ENCODE measurements around the gene MSH3. TPM values are rescaled to one million over a fixed set of nuclear protein-coding genes. Genes with fewer than 3 reads are reported as not detected.

Gene MSH3
- 9.1 and 10.6 TPM in 2 replicates for total RNA-seq

DNA sequence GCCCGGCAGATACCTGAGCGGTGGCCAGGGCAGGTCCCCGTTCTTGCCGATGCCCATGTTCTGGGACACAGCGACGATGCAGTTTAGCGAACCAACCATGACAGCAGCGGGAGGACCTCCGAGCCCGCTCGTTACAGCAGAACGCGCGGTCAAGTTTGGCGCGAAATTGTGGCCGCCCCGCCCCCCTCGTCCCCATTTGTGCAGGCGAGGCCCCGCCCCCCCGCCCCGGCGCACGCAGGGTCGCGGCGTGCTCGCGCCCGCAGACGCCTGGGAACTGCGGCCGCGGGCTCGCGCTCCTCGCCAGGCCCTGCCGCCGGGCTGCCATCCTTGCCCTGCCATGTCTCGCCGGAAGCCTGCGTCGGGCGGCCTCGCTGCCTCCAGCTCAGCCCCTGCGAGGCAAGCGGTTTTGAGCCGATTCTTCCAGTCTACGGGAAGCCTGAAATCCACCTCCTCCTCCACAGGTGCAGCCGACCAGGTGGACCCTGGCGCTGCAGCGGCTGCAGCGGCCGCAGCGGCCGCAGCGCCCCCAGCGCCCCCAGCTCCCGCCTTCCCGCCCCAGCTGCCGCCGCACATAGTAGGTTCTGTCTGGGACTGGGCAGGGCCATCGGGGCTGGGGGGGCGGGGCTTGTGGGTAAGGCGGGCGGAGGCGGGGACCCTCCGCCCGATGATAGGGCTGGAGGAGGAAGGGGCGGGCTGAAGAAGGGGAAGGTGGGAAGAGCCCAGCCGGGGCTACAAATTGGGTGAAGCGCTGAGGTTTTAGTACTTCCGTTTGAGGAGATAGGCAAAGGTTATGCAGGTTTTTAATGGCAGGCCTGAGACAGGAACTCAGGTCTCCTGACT lies at the start of gene MSH3, which contains the start of gene DHFR:
TSS of gene MSH3 (plus strand) at position 262 of the 840 bp plus-strand sequence. CDS start at position 338, 76 bp downstream.
TSS of gene DHFR (minus strand) at position 593 of the 840 bp plus-strand sequence. CDS start at position 99, 494 bp downstream.

Other genes with a start within 250 kb of the MSH3 start
- 12.7 and 17.2 TPM in 2 replicates for gene ZFYVE16, start 246.6 kb upstream of the MSH3 start, total RNA-seq
- gene FAM151B, start 166.6 kb upstream of the MSH3 start, total RNA-seq = 0.16 and 0.89 TPM in 2 replicates
- 0.33 and 1.5 TPM in 2 replicates for gene ANKRD34B, start 84.4 kb upstream of the MSH3 start, total RNA-seq
- gene DHFR, start 331 bp downstream of the MSH3 start, total RNA-seq = 6.3 and 46.3 TPM in 2 replicates